SJSA1 (cell line): ENCODE data around the gene UBASH3A. TPM values are rescaled to one million over a fixed set of nuclear protein-coding genes. Genes with fewer than 3 reads are reported as not detected.

Experiments used
- DNase-seq, 2 experiments: peaks; one replicate each; pipeline ENCODE4 v3.0.0-alpha.2; 2015 to 2020; ENCODE audit warnings: low spot score in 2 of 2, low read depth in 1 of 2
- H3K27ac ChIP-seq: fragments of 250-450 bp; sonication (Bioruptor Pico); 2 replicates; pipeline ENCODE4 v1.5.1; 2020; ENCODE audit warnings: mild to moderate bottlenecking, moderate library complexity
- H3K27me3 ChIP-seq: fragments of 250-450 bp; sonication (Bioruptor Pico); replicated peaks from 2 replicates; pipeline ENCODE4 v1.5.1; 2020; ENCODE audit warnings: mild to moderate bottlenecking, moderate library complexity
- H3K36me3 ChIP-seq: fragments of 250-450 bp; sonication (Bioruptor Pico); 2 replicates; pipeline ENCODE4 v1.5.1; 2020; ENCODE audit warnings: mild to moderate bottlenecking
- H3K4me1 ChIP-seq: fragments of 250-450 bp; sonication (Bioruptor Pico); replicated peaks from 2 replicates; pipeline ENCODE4 v1.6.1; 2021; ENCODE audit warnings: mild to moderate bottlenecking
- H3K4me3 ChIP-seq: fragments of 250-450 bp; sonication (Bioruptor Pico); 2 replicates; pipeline ENCODE4 v1.5.1; 2020; ENCODE audit warnings: mild to moderate bottlenecking
- H3K9me3 ChIP-seq: fragments of 250-450 bp; sonication (Bioruptor Pico); replicated peaks from 2 replicates; pipeline ENCODE4 v1.5.1; 2020; ENCODE audit warnings: mild to moderate bottlenecking
- total RNA-seq: library from RNA; depleted of rRNA; stranded (reverse); fragments of >200 nt; shearing (Covaris generic); gene quantifications from 2 replicates; pipeline ENCODE4 v1.2.3, GENCODE V29; 2014

The UBASH3A gene
- total RNA-seq, 1 experiment from 2014 or later = not detected

DNA sequence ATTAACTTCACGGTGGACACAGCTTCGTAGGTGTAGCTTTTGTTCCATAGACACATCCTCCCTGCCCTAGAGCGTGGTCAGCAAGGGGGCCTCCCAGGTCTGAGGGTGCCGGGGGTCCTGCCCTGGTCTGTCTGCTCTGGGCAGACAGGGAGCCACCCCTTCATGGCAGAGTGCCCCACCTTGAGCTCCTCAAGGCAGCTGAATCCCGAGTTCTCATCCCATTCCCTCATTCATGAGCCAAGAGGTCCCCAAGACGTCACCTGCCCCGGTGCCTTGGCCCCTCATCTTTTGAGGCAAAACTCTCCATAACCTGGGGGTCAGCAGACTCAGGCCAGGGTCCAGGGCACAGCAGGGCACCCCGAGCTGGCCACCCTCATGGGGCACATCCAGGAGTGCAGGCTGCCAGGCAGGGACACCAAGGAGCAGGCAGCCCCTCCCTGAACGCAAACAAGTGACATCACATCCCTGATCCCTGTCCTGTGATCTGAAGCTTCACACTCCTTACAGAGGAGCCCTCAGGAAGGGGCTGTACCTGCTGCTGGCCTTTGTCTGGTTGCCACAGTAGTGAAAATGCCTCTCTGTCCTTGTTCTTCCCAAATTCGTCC lies 23.3 kb downstream of the UBASH3A start:
- no peaks in the 10 kb centered on the region for H3K27me3 ChIP-seq

GRCh38 chr21:42427809-42428419 lies 24.2 kb downstream of the UBASH3A start:
- no peak overlapping the region for H3K4me3 ChIP-seq
- no peaks in the 10 kb centered on the region for H3K27me3 ChIP-seq
- DNase-seq = no peak
- no peaks in the 10 kb centered on the region for H3K9me3 ChIP-seq
- no peaks in the 10 kb centered on the region for H3K4me1 ChIP-seq
- H3K27ac ChIP-seq = no peak overlapping the region
- H3K36me3 ChIP-seq = no peaks in the 10 kb centered on the region

More for the DNA sequence above, 23.3 kb downstream of the UBASH3A start:
- DNase-seq = no peak
- H3K27ac ChIP-seq = no peak overlapping the region
- H3K36me3 ChIP-seq = no peaks in the 10 kb centered on the region
- H3K4me3 ChIP-seq = no peak overlapping the region
- H3K9me3 ChIP-seq = no peaks in the 10 kb centered on the region
- H3K4me1 ChIP-seq = no peaks in the 10 kb centered on the region

DNA sequence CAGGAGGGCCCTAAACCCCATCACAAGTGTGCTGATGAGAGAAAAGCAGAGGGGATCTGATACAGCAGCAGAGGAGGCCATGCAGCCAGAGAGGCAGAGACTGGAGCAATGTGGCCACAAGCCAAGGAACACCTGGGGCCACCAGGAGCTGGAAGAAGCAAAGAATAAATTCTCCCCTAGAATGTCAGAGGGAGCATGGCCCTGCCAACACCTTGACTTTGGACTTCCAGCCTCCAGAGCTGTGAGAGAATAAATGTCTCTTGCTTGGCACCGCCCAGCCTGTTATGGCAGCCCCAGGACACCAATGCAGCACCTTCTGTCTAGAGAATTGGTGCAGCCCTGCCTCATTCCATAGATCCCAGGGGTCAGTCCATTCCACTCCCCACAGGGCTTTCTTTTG lies 25.3 kb downstream of the UBASH3A start:
- DNase-seq = no peak
- H3K9me3 ChIP-seq = no peaks in the 10 kb centered on the region

DNA sequence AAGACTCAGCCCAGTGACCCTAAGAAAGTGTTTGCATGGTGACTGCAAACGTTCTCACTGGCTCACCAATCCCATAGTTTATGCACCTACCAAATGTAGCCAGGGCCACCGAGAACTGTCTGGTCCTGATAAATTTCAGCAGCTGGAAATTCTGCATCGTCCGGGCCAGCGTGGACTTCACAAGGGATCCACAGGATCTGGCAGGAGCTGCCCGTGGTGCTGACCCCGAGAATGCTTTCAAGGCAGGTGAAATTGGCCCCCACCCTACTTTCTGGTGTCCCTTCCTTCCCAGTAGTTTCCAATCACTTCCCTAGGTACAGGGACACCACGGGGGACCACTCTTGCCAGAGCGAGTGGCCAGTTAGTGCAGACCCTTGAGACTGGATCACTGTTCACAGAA lies 26.2 kb downstream of the UBASH3A start:
- no peaks in the 10 kb centered on the region for H3K9me3 ChIP-seq
- no peaks in the 10 kb centered on the region for H3K4me1 ChIP-seq
- H3K4me3 ChIP-seq = no peak overlapping the region
- no peaks in the 10 kb centered on the region for H3K36me3 ChIP-seq
- H3K27me3 ChIP-seq = no peaks in the 10 kb centered on the region
- no peak overlapping the region for H3K27ac ChIP-seq
- no peak for DNase-seq

More for the DNA sequence above, 25.3 kb downstream of the UBASH3A start:
- no peak overlapping the region for H3K27ac ChIP-seq
- H3K4me1 ChIP-seq = no peaks in the 10 kb centered on the region
- no peaks in the 10 kb centered on the region for H3K27me3 ChIP-seq
- H3K4me3 ChIP-seq = no peak overlapping the region
- no peaks in the 10 kb centered on the region for H3K36me3 ChIP-seq

GRCh38 chr21:42430521-42430920 lies 26.8 kb downstream of the UBASH3A start:
- H3K27me3 ChIP-seq = no peaks in the 10 kb centered on the region
- no peaks in the 10 kb centered on the region for H3K9me3 ChIP-seq
- H3K4me3 ChIP-seq = no peak overlapping the region
- DNase-seq = no peak
- H3K4me1 ChIP-seq = no peaks in the 10 kb centered on the region
- no peak overlapping the region for H3K27ac ChIP-seq
- H3K36me3 ChIP-seq = no peaks in the 10 kb centered on the region

- DNase-seq = no peak
- no peaks in the 10 kb centered on the region for H3K27me3 ChIP-seq
- H3K36me3 ChIP-seq = no peaks in the 10 kb centered on the region
- H3K4me3 ChIP-seq = no peak overlapping the region
- no peaks in the 10 kb centered on the region for H3K9me3 ChIP-seq
- H3K27ac ChIP-seq = no peak overlapping the region
- H3K4me1 ChIP-seq = no peaks in the 10 kb centered on the region
These were observed 27.5 kb downstream of the UBASH3A start for GRCh38 chr21:42431196-42431595.

GRCh38 chr21:42432695-42433094 lies 29.0 kb downstream of the UBASH3A start:
- no peaks in the 10 kb centered on the region for H3K36me3 ChIP-seq
- H3K9me3 ChIP-seq = no peaks in the 10 kb centered on the region
- no peak for DNase-seq
- H3K4me3 ChIP-seq = no peak overlapping the region
- H3K4me1 ChIP-seq = no peaks in the 10 kb centered on the region
- H3K27ac ChIP-seq = no peak overlapping the region
- no peaks in the 10 kb centered on the region for H3K27me3 ChIP-seq

GRCh38 chr21:42433946-42434551 lies 30.3 kb downstream of the UBASH3A start:
- no peaks in the 10 kb centered on the region for H3K4me1 ChIP-seq
- H3K27ac ChIP-seq = no peak overlapping the region
- no peaks in the 10 kb centered on the region for H3K9me3 ChIP-seq
- H3K4me3 ChIP-seq = no peak overlapping the region
- no peaks in the 10 kb centered on the region for H3K36me3 ChIP-seq
- no peak for DNase-seq
- H3K27me3 ChIP-seq = no peaks in the 10 kb centered on the region

- H3K4me1 ChIP-seq = no peaks in the 10 kb centered on the region
- H3K36me3 ChIP-seq = no peaks in the 10 kb centered on the region
- no peak for DNase-seq
- no peaks in the 10 kb centered on the region for H3K9me3 ChIP-seq
- no peak overlapping the region for H3K27ac ChIP-seq
- H3K27me3 ChIP-seq = no peaks in the 10 kb centered on the region
- H3K4me3 ChIP-seq = no peak overlapping the region
These were observed 31.2 kb downstream of the UBASH3A start for GRCh38 chr21:42434884-42435283.

- no peak for DNase-seq
- H3K27ac ChIP-seq = no peak overlapping the region
- H3K4me3 ChIP-seq = no peak overlapping the region
- no peaks in the 10 kb centered on the region for H3K9me3 ChIP-seq
- no peaks in the 10 kb centered on the region for H3K27me3 ChIP-seq
- no peaks in the 10 kb centered on the region for H3K4me1 ChIP-seq
- H3K36me3 ChIP-seq = no peaks in the 10 kb centered on the region
These were observed 31.7 kb downstream of the UBASH3A start for GRCh38 chr21:42435401-42435800.

DNA sequence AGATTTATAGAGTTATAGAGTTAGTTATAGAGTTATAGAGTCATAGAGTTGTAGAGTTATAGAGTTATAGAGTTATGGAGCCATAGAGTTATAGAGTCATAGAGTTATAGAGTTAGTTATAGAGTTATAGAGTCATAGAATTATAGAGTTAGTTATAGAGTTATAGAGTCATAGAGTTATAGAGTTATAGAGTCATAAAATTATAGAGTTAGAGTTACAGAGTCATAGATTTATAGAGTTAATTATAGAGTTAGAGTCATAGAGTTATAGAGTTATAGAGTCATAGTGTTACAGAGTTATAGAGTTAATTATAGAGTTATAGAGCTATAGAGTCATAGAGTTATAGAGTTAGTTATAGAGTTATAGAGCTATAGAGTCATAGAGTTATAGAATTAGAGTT lies 32.1 kb downstream of the UBASH3A start:
- DNase-seq = no peak
- Histone ChIP-seq H3K9me3 (no peaks in the 10 kb centered on the region), H3K4me1 (no peaks in the 10 kb centered on the region)

DNA sequence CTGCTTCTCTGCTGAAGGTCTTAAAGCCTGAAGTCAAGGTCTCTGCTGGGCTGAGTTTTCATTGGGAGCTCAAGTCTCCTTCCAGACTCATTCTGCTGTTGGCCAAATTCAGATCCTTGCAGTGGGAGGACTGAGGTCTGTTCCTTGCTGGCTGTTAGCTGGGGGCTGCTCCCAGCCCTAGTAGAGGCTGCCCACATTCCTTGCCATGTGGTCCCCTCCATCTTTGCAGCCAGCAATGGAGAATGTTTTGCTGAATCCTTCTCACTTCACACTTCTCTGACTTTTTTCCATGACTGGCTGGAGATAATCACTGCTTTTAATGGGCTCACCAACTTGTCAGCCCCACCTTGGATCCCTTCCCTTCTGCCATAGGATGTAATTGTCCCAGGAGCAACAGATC lies 33.2 kb downstream of the UBASH3A start:
- DNase-seq = no peak
- no peaks in the 10 kb centered on the region for H3K9me3 ChIP-seq

More for the DNA sequence above, 32.1 kb downstream of the UBASH3A start:
- Histone ChIP-seq H3K27me3 (no peaks in the 10 kb centered on the region), H3K36me3 (no peaks in the 10 kb centered on the region), H3K4me3 (no peak overlapping the region), H3K27ac (no peak overlapping the region)

DNA sequence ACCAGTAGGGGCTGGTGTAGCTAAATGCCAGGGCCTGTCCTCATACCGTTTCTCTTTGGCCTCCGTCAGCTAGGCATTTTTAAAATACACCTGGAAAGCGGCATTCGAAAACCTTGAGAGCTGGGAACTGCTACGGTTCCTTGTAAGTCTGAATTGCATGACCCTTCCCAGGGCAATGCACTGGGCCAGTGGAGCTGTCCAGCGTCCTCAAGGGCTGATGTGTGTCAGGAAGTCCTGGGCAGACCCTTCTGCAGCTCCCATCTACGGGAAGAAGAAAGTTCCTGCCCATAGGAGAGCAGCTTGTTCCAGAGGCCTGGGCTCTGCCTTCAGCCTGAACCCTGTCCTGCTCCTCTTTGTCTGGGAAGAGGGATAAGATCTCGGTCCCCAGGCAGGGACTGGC lies 34.1 kb downstream of the UBASH3A start:
- Histone ChIP-seq H3K4me3 (no peak overlapping the region), H3K27me3 (no peaks in the 10 kb centered on the region), H3K36me3 (no peaks in the 10 kb centered on the region), H3K9me3 (no peaks in the 10 kb centered on the region), H3K27ac (no peak overlapping the region), H3K4me1 (no peaks in the 10 kb centered on the region)
- DNase-seq = no peak

More for the DNA sequence above, 33.2 kb downstream of the UBASH3A start:
- Histone ChIP-seq H3K36me3 (no peaks in the 10 kb centered on the region), H3K27ac (no peak overlapping the region), H3K4me1 (no peaks in the 10 kb centered on the region), H3K27me3 (no peaks in the 10 kb centered on the region), H3K4me3 (no peak overlapping the region)

GRCh38 chr21:42438316-42439205 lies 34.9 kb downstream of the UBASH3A start:
- H3K36me3 ChIP-seq = no peaks in the 10 kb centered on the region
- no peak for DNase-seq
- no peaks in the 10 kb centered on the region for H3K9me3 ChIP-seq
- no peaks in the 10 kb centered on the region for H3K4me1 ChIP-seq
- no peak overlapping the region for H3K27ac ChIP-seq
- no peak overlapping the region for H3K4me3 ChIP-seq
- H3K27me3 ChIP-seq = no peaks in the 10 kb centered on the region
